Left lung (tissue), 10 donors: ENCODE results near the gene OPRL1. TPM values are rescaled to one million over a fixed set of nuclear protein-coding genes. Genes with fewer than 3 reads are reported as not detected.

ENCODE experiments used
- ATAC-seq: fragments of 200-7000 bp; cut with Tn5 transposase; one replicate; pipeline ENCODE4 v1.9.1; 2020; ENCODE audit warnings: moderate library complexity
- DNase-seq, 4 donors: peaks; one replicate each; pipeline ENCODE4 v3.0.0-alpha.2; 2013 to 2020
- H3K27ac ChIP-seq, 2 donors: fragments of 200-600 bp; sonication (generic) in 1 of 2; one replicate each; pipeline versions ENCODE4 v1.5.0 to v1.8.0; 2020 to 2021
- H3K27me3 ChIP-seq, 2 donors: fragments of 200-600 bp; sonication (generic) in 1 of 2; one replicate each; pipeline versions ENCODE4 v1.5.0 to v1.8.0; 2020 to 2021
- H3K36me3 ChIP-seq, 2 donors: fragments of 200-600 bp; sonication (generic) in 1 of 2; one replicate each; pipeline versions ENCODE4 v1.5.0 to v1.8.0; 2020 to 2021
- H3K4me1 ChIP-seq, 2 donors: fragments of 200-600 bp; one replicate each; pipeline ENCODE4 v1.8.0; 2021
- H3K4me3 ChIP-seq, 2 donors: fragments of 200-600 bp; sonication (generic) in 1 of 2; one replicate each; pipeline versions ENCODE4 v1.5.0 to v1.8.0; 2020 to 2021; ENCODE audit warnings: mild to moderate bottlenecking in 1 of 2
- H3K9me3 ChIP-seq, 2 donors: fragments of 200-600 bp; sonication (generic) in 1 of 2; one replicate each; pipeline versions ENCODE4 v1.5.0 to v1.8.0; 2020 to 2021
- intact Hi-C, 2 donors: fragments of 100-400 bp; cut with DNase I; formaldehyde crosslinking; loops; one replicate each; pipeline versions ENCODE4 v1.11.2 to v1.14.2; 2022
- polyA plus RNA-seq, 6 donors: library from polyadenylated mRNA; unstranded; fragments of 120-200 nt; gene quantifications; one replicate each; pipeline ENCODE4 v1.2.1, GENCODE V29; 2013; ENCODE audit not compliant: insufficient read length in 6 of 6
- total RNA-seq, 2 donors: library from RNA; stranded (reverse); fragmentation: NEBNext Ultra II Directional; extraction: Animal tissue kit (Norgen Biotek cat#: 25700); gene quantifications; one replicate each; pipeline ENCODE4 v1.2.1, GENCODE V29; 2021
- TF ChIP-seq, protein P1 (sequence below), 2 donors: fragments of 200-600 bp; sonication (generic) in 1 of 2; IDR thresholded peaks; one replicate each; pipeline versions ENCODE4 v1.5.0 to v1.8.0; 2021; ENCODE audit warnings: antibody characterized with exemption in 2 of 2
- donor health status: DM: no; HTN: yes; CAD: no.
- donor health status: DM: no; HTN: no; CAD: no.

Gene OPRL1
- total and polyA plus RNA-seq, 8 donors = 1.8 to 2.5 (median 2.2) TPM

DNA sequence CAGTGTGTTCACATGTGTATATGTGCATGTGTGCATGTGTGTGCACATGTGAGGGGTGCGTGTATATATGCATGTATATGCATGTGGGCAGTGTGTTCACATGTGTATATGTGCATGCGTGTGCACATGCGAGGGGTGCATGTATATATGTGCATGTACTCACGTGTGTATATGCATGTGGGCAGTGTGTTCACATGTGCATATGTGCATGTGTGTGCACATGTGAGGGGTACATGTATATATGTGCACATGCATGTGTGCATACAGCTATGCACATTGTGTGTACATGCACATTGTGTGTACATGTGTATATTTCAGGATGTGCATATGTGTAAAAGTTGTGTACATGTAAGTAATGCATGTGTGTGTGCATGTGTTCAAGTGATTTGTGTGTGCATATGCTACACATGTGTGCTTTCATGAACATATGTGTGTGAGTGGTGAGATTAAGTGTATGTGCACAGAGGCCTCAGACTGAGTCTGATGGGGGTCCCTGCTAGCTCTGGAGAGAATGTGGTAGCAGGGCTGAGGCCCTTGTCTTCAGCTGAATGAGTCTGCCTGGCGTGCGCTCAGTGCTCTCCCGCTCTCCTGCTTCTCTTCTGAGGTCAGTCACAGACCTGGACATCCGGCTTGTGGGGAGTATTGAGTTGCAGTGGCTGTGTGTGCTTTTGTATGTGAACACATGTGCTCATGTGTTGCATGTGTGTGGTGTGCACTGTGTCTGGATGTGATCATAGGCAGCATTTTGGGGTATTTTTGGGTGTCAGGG lies 64.4 kb downstream of the OPRL1 start:
- TF ChIP-seq, protein P1, sequence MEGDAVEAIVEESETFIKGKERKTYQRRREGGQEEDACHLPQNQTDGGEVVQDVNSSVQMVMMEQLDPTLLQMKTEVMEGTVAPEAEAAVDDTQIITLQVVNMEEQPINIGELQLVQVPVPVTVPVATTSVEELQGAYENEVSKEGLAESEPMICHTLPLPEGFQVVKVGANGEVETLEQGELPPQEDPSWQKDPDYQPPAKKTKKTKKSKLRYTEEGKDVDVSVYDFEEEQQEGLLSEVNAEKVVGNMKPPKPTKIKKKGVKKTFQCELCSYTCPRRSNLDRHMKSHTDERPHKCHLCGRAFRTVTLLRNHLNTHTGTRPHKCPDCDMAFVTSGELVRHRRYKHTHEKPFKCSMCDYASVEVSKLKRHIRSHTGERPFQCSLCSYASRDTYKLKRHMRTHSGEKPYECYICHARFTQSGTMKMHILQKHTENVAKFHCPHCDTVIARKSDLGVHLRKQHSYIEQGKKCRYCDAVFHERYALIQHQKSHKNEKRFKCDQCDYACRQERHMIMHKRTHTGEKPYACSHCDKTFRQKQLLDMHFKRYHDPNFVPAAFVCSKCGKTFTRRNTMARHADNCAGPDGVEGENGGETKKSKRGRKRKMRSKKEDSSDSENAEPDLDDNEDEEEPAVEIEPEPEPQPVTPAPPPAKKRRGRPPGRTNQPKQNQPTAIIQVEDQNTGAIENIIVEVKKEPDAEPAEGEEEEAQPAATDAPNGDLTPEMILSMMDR (IDR thresholded peaks at IDR 0.05) = no peak
- Histone ChIP-seq H3K36me3 (no peaks in the 10 kb centered on the region), H3K4me3 (no peak overlapping the region), H3K4me1 (no peaks in the 10 kb centered on the region), H3K27me3 (peaks cover 0 to 39% of the 10 kb centered on the region in 2 donors), H3K9me3 (peaks cover 0 to 15% of the 10 kb centered on the region in 2 donors), H3K27ac (no peak overlapping the region)
- intact Hi-C loops = no loop called here
- DNase-seq (no peak), ATAC-seq (no peak)

DNA sequence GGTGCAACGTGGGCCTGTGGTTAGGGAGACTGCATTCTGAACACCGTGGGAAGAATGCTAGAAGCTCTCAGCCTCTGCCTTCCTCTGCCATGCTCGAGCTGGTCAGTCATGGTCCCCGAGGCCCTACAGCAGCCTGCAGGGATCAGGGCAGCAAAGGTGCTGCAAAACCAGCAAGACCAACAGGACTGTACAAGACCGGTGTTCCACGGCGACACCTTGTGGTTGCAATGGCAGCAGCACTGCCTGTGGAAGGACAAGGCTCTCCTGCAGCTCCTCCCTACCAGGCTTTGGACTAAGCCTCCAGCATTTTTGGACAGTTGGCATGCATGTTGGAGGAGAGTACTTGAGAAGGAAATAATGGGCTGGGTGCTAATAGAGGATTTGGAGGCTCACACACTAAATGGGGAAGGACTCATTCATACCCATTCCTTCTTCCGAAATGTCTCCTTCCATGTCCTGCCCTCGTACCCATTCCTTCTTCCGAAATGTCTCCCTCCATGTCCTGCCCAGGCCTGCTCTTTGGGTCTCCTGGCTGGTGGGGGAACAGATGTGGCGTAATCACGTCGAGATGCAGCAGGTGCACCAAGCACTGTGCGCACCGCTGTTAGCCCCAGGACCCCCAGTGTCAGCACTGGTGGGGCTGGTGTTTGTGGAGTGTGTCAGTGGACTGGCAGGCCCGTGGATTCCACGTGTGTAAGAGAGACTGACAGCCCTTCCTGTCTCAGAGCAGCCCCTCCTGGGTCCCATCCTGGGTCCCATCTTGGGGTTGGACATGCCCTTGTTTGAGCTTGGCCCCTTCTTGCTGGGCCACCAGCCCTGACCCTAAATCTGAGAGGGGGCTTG lies 65.8 kb downstream of the OPRL1 start:
- DNase-seq = peak in 1 of 4 donors; percentile 41
- TF ChIP-seq, protein P1 (IDR thresholded peaks at IDR 0.05) = no peak
- ATAC-seq = no peak
- Histone ChIP-seq H3K4me3 (no peak overlapping the region), H3K27ac (no peak overlapping the region), H3K36me3 (no peaks in the 10 kb centered on the region), H3K9me3 (peaks cover 0 to 15% of the 10 kb centered on the region in 2 donors), H3K27me3 (peaks cover 0 to 32% of the 10 kb centered on the region in 2 donors), H3K4me1 (no peaks in the 10 kb centered on the region)
- intact Hi-C loops = no loop called here

DNA sequence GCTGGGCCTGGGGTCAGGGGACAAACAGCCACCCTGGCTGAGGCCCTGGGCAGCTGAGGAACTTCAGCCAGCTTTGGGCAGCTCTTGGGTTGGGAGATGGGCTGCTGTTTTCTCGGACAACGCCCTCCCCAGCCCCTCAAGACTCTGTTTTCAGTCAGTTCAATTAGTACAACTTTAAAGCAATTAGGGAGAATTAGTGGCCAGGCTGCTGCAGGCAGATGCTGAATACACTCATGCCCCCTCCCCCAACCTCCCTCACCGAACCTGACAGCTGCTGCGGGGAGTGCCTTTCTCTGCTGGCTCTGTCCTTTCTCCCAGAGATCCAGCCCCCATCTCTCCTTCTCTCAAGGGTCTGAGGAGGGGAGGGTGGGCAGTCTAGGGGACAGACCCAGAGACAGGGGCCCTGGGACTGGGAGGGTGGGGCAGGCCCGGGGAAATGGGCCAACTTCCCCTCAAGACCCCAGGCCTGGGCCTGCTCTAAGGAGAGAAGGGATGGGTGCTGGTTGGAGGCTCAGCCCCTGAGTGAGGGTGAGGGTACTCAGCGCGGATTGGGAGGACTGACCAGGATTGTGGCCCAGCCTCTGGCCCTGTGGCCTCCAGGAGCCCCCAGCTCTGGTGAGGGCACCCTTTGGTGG lies 66.5 kb downstream of the OPRL1 start:
- Histone ChIP-seq H3K9me3 (peaks cover 0 to 15% of the 10 kb centered on the region in 2 donors), H3K36me3 (no peaks in the 10 kb centered on the region), H3K27ac (no peak overlapping the region), H3K27me3 (peaks cover 0 to 25% of the 10 kb centered on the region in 2 donors), H3K4me3 (no peak overlapping the region), H3K4me1 (no peaks in the 10 kb centered on the region)
- TF ChIP-seq, protein P1 (IDR thresholded peaks at IDR 0.05) = no peak
- ATAC-seq (no peak), DNase-seq (no peak)
- intact Hi-C loops = no loop called here

DNA sequence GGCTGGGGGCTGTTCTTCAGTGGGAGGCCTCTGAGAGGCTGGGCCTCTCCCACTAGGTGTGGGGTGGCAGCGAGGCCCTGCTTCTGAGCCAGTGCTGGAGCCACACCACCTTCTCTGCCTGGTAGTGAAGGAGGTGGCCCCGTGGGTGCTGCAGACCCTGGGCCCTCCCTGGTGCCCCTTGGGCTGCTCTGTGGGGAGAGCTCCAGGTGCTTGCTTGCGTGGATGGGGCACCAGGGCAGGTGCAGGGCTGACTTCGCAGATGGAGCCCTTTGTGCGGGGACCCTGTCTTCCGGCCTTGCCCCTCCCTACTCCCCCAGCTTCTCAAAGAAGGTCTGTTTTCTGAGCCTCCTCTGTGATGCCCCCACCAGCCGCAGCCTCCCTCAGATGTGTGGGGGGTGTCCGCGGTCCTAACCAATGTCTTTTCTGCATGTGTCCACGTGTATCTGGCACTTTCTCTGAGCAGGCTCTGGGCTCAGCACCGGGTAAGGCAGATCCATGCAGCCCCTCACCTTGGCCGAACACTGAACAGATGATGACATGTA lies 67.1 kb downstream of the OPRL1 start:
- Histone ChIP-seq H3K36me3 (no peaks in the 10 kb centered on the region), H3K4me1 (no peaks in the 10 kb centered on the region), H3K27ac (no peak overlapping the region), H3K9me3 (peaks cover 0 to 15% of the 10 kb centered on the region in 2 donors), H3K4me3 (no peak overlapping the region), H3K27me3 (peaks cover 0 to 19% of the 10 kb centered on the region in 2 donors)
- TF ChIP-seq, protein P1 (IDR thresholded peaks at IDR 0.05) = no peak
- no peak for ATAC-seq
- intact Hi-C loops = no loop called here
- DNase-seq = peak in 1 of 4 donors; percentile 39
